K562 (cell line): ENCODE data around the gene FARP2. TPM values are rescaled to one million over a fixed set of nuclear protein-coding genes. Genes with fewer than 3 reads are reported as not detected.

ENCODE experiments used
- CUX1 ChIP-seq: fragments of 200-800 bp; sonication (Bioruptor generic); IDR thresholded peaks from 2 replicates; pipeline ENCODE4 v1.6.1; 2016; ENCODE audit warnings: missing genetic modification characterization, missing compliant biosample characterization
- ETV5 ChIP-seq: sonication (generic); formaldehyde crosslinking; IDR thresholded peaks from 2 replicates; pipeline ENCODE4 v1.4.0; 2020; ENCODE audit warnings: low read depth, mild to moderate bottlenecking, missing genetic modification reagents
- FOXM1 ChIP-seq, 2 experiments: fragments of 450-650 bp in 1 of 2; sonication (generic) in 1 of 2; formaldehyde crosslinking in 1 of 2; IDR thresholded peaks; 2 replicates each; pipeline versions ENCODE4 v1.6.1 to v1.9.0; 2017 to 2022; ENCODE audit warnings: low read depth in 2 of 2, mild to moderate bottlenecking in 2 of 2, missing genetic modification reagents in 1 of 2, moderate library complexity in 1 of 2
- GATAD2B ChIP-seq: fragments of 450-650 bp; IDR thresholded peaks from 2 replicates; pipeline ENCODE4 v1.6.1; 2017; ENCODE audit warnings: mild to moderate bottlenecking, borderline replicate concordance
- HEY1 ChIP-seq: fragments of 250-450 bp; sonication (Bioruptor Pico); IDR thresholded peaks from 2 replicates; pipeline ENCODE4 v1.5.0; 2020; ENCODE audit warnings: mild to moderate bottlenecking, moderate library complexity, borderline replicate concordance
- KAT7 ChIP-seq: sonication (generic); formaldehyde crosslinking; IDR thresholded peaks from 2 replicates; pipeline ENCODE4 v1.8.0; 2022; ENCODE audit warnings: missing genetic modification reagents, mild to moderate bottlenecking, borderline replicate concordance
- MAX ChIP-seq: sonication (generic); formaldehyde crosslinking; IDR thresholded peaks from 2 replicates; pipeline ENCODE4 v1.9.0; 2022; ENCODE audit warnings: mild to moderate bottlenecking, missing genetic modification reagents
- MCM7 ChIP-seq, 2 experiments: fragments of 450-650 bp; IDR thresholded peaks; 2 replicates each; pipeline ENCODE4 v1.6.1; 2016 to 2018
- NCOA6 ChIP-seq: fragments of 450-650 bp; IDR thresholded peaks from 2 replicates; pipeline ENCODE4 v1.6.1; 2017; ENCODE audit warnings: mild to moderate bottlenecking
- NCOR1 ChIP-seq: fragments of 450-650 bp; IDR thresholded peaks from 2 replicates; pipeline ENCODE4 v1.6.1; 2016; ENCODE audit warnings: mild to moderate bottlenecking, moderate library complexity
- PURB ChIP-seq: sonication (generic); formaldehyde crosslinking; IDR thresholded peaks from 2 replicates; pipeline ENCODE4 v1.9.0; 2021; ENCODE audit warnings: low read depth, mild to moderate bottlenecking, missing genetic modification reagents
- SAP30 ChIP-seq: fragments of 200-600 bp; sonication (generic); IDR thresholded peaks from 2 replicates; pipeline ENCODE4 v1.6.1; 2012; ENCODE audit warnings: borderline replicate concordance, low read depth, mild to moderate bottlenecking, moderate library complexity, low read length, control low read depth, inconsistent platforms; ENCODE audit not compliant: insufficient read depth, poor library complexity, severe bottlenecking
- SMARCA4 ChIP-seq: fragments of 450-650 bp; IDR thresholded peaks from 2 replicates; pipeline ENCODE4 v1.6.1; 2016
- SOX6 ChIP-seq: fragments of 450-650 bp; IDR thresholded peaks from 2 replicates; pipeline ENCODE4 v1.6.1; 2014; ENCODE audit warnings: mild to moderate bottlenecking
- SUPT5H ChIP-seq: fragments of 450-650 bp; IDR thresholded peaks from 2 replicates; pipeline ENCODE4 v1.6.1; 2016
- TCF3 ChIP-seq: sonication (generic); formaldehyde crosslinking; IDR thresholded peaks from 2 replicates; pipeline ENCODE4 v1.4.0; 2020; ENCODE audit warnings: mild to moderate bottlenecking, missing genetic modification reagents
- ZMIZ1 ChIP-seq, 2 experiments: fragments of 150-350 bp in 1 of 2; IDR thresholded peaks; 2 replicates each; pipeline ENCODE4 v1.6.1; 2012 to 2016; ENCODE audit warnings: low read depth in 2 of 2, low read length in 2 of 2, mild to moderate bottlenecking in 1 of 2, moderate library complexity in 1 of 2
- ZNF408 ChIP-seq: fragments of 250-450 bp; sonication (Bioruptor Pico); IDR thresholded peaks from 2 replicates; pipeline ENCODE4 v1.4.0; 2020; ENCODE audit warnings: low read depth, mild to moderate bottlenecking, moderate library complexity
- ZNF584 ChIP-seq: fragments of 200-800 bp; sonication (Bioruptor generic); IDR thresholded peaks from 2 replicates; pipeline ENCODE4 v1.6.1; 2016; ENCODE audit warnings: low read depth, mild to moderate bottlenecking, missing genetic modification characterization, missing compliant biosample characterization
- ZNF695 ChIP-seq: fragments of 450-650 bp; formaldehyde crosslinking; IDR thresholded peaks from 2 replicates; pipeline ENCODE4 v1.4.0; 2020; ENCODE audit warnings: mild to moderate bottlenecking, moderate library complexity
- polyA plus RNA-seq, 8 experiments: library from polyadenylated mRNA; depleted of rRNA in 4 of 8; stranded (reverse) in 5 of 8; unstranded in 3 of 8; fragments of >200 nt; fragmentation: Nextera tagmentation in 2 of 8; fragmentation: Illumina TruSeq in 1 of 8; extraction: Ambion mirVana in 2 of 8; extraction: Trizol in 1 of 8; gene quantifications; 2 replicates each; pipeline versions ENCODE4 v1.2.1 to v1.2.3, GENCODE V29; 2011 to 2014; ENCODE audit warnings: inconsistent platforms in 1 of 8, missing spikeins in 1 of 8
- total RNA-seq, 7 experiments: library from RNA; depleted of rRNA in 6 of 7; stranded (reverse); fragments of >200 nt in 6 of 7; fragmentation: Illumina TruSeq in 2 of 7; extraction: Trizol in 2 of 7; gene quantifications; 2 replicates each; pipeline versions ENCODE4 v1.2.1 to v1.2.3, GENCODE V29; 2011 to 2021; ENCODE audit warnings: low replicate concordance in 1 of 7

FARP2 gene
- total and polyA plus RNA-seq, 9 of the 15 experiments (the other 6 are each of a cell fraction or from before 2014, with no cell fraction given), result 4.1 to 38.1 (median 21.1) TPM

- no peak for TF ChIP-seq ETV5 (CRISPR knock-in tag)
- TF ChIP-seq SMARCA4, result no peak
- no peak for TF ChIP-seq ZMIZ1 (IDR thresholded peaks at IDR 0.05; ENCODE audit: low read depth in 2 of 2, low read length in 2 of 2)
- TF ChIP-seq NCOR1, result no peak
- TF ChIP-seq GATAD2B, result no peak
- TF ChIP-seq ZNF695, result no peak
- TF ChIP-seq TCF3 (CRISPR knock-in tag), result no peak
- TF ChIP-seq KAT7 (CRISPR knock-in tag), result no peak
- TF ChIP-seq ZNF584 (CRISPR knock-in tag), result no peak
- TF ChIP-seq CUX1, result no peak
- TF ChIP-seq SOX6, result peak; percentile 6; the same call in 1 of the 2 replicates
- no peak for TF ChIP-seq HEY1 (CRISPR knock-in tag)
- peak; percentile 82; the same call in 1 of the 2 replicates for TF ChIP-seq MAX
- TF ChIP-seq SUPT5H, result peak; percentile 90
- TF ChIP-seq SAP30, result no peak
- TF ChIP-seq MCM7 (IDR thresholded peaks at IDR 0.05), result no peak
- TF ChIP-seq FOXM1 (IDR thresholded peaks at IDR 0.05; ENCODE audit: low read depth), result no peak
- no peak for TF ChIP-seq FOXM1 (CRISPR knock-in tag; IDR thresholded peaks at IDR 0.05; ENCODE audit: low read depth)
- TF ChIP-seq ZNF408 (CRISPR knock-in tag), result no peak
- no peak for TF ChIP-seq PURB (CRISPR knock-in tag)
- TF ChIP-seq NCOA6, result no peak
These were observed 40.8 kb upstream of the FARP2 start, which contains the start of gene HDLBP (continued) for GRCh38 chr2:241315093-241315878.
